Activated CD8-positive, alpha-beta memory T cell treated with anti-CD3 and anti-CD28 coated beads, Interleukin-2, amount 10 ng/mL, durations not matched to agents 7 days and 5 days (primary cell): ENCODE data around the gene MAP2K3. TPM values are rescaled to one million over a fixed set of nuclear protein-coding genes. Genes with fewer than 3 reads are reported as not detected.

ENCODE experiments used
- ATAC-seq: fragments of 150-1000 bp; cut with Tn5 transposase; one replicate; pipeline ENCODE4 v1.10.0; 2021; ENCODE audit warnings: moderate library complexity
- CTCF ChIA-PET: fragments of 350-600 bp; sonication (Branson Sonifier 250); formaldehyde crosslinking; loops from one replicate; lab custom pipeline; 2021; ENCODE audit warnings: antibody characterized with exemption; lab: Charles Lee
- DNase-seq: peaks from one replicate; pipeline ENCODE4 v3.0.0-alpha.2; 2020
- H3K27ac Mint-ChIP-seq: one replicate; pipeline ENCODE4 v1.8.0; 2021; ENCODE audit warnings: mild to moderate bottlenecking, mixed read lengths
- H3K27me3 Mint-ChIP-seq: one replicate; pipeline ENCODE4 v1.8.0; 2021; ENCODE audit warnings: mixed read lengths
- H3K36me3 Mint-ChIP-seq: one replicate; pipeline ENCODE4 v1.8.0; 2021; ENCODE audit warnings: mild to moderate bottlenecking, mixed read lengths
- H3K4me1 Mint-ChIP-seq: one replicate; pipeline ENCODE4 v1.8.0; 2021; ENCODE audit warnings: mixed read lengths
- H3K4me3 Mint-ChIP-seq: one replicate; pipeline ENCODE4 v1.8.0; 2021; ENCODE audit warnings: mild to moderate bottlenecking, moderate library complexity, mixed read lengths
- H3K9me3 Mint-ChIP-seq: one replicate; pipeline ENCODE4 v1.8.0; 2022; ENCODE audit warnings: low read depth, mixed read lengths
- total RNA-seq, 2 experiments: library from RNA; stranded (reverse); gene quantifications; one replicate each; pipeline ENCODE4 v1.2.3, GENCODE V29; 2021

The MAP2K3 gene
- total RNA-seq, 2 experiments from 2014 or later, result 65.5 to 97.3 TPM

DNA sequence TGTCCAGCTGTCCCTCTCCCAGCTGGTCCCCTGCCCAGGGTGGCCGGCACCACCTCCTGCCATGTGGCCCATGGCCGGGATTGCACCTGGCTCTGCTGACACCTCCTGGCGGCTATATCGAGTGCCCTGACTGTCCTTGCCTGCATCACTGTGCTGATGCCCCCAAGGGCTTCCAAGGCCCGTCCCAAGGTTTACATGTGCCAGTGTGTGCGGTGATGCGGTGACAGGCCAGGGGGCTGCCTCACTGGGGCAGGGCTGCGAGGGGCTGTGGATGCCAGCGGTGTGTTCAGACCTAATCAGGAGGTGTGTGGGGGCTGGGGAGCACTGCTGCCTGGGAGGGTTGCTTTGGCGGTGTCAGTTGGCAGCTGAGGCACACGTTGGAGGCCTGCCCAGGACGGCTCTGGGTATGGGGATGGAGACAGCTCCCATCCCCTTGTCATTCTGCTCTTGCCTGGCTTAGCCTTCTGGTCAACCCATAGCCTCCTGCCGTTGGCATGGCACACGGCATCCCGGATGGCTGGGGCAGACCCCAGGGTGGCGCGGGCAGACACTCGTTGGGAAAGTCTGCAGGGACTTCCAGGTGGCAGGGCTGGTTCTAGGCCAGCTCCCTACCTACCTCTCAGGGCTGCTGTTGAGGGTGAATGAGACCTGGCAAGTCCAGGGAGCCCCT, 5.5 kb downstream of the MAP2K3 start:
- no peak overlapping the region for H3K4me3 Mint-ChIP-seq
- no peaks in the 10 kb centered on the region for H3K9me3 Mint-ChIP-seq
- DNase-seq, result no peak
- H3K27ac Mint-ChIP-seq, result no peak overlapping the region
- H3K4me1 Mint-ChIP-seq, result peaks cover 38% of the 10 kb centered on the region
- peaks cover 8% of the 10 kb centered on the region for H3K36me3 Mint-ChIP-seq
- no peaks in the 10 kb centered on the region for H3K27me3 Mint-ChIP-seq
- ATAC-seq, result no peak
- CTCF ChIA-PET, result interaction anchor here (1.2 to 1.3 kb wide), 2 partner anchors 10 to 221 kb away, joined by 3 to 5 read pairs; no protein-coding TSS in a partner anchor

DNA sequence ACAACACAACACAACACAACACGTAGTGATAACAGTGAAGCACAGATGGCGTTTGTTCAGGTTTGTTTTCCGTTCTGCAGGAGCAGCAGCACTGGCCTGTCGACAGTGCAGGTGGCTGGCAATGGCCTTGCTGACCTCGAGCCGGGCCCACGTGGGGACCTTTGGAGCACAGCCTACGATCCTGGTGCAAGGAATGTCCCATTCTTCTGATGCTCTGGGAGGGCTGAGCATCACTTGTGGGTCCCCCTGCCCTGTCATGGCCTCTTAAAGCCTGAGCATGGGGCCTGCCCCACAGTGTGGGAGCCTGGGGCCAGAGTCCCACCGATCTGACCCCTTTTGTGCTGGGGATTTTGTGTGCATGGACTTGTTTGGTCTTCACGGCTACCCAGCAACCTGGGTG, 6.8 kb downstream of the MAP2K3 start:
- ATAC-seq, result no peak
- H3K4me1 Mint-ChIP-seq, result peaks cover 34% of the 10 kb centered on the region
- peaks cover 4% of the 10 kb centered on the region for H3K36me3 Mint-ChIP-seq
- no peaks in the 10 kb centered on the region for H3K9me3 Mint-ChIP-seq
- no peak overlapping the region for H3K4me3 Mint-ChIP-seq
- DNase-seq, result no peak
- CTCF ChIA-PET, result no interaction called here
- no peaks in the 10 kb centered on the region for H3K27me3 Mint-ChIP-seq
- H3K27ac Mint-ChIP-seq, result no peak overlapping the region

DNA sequence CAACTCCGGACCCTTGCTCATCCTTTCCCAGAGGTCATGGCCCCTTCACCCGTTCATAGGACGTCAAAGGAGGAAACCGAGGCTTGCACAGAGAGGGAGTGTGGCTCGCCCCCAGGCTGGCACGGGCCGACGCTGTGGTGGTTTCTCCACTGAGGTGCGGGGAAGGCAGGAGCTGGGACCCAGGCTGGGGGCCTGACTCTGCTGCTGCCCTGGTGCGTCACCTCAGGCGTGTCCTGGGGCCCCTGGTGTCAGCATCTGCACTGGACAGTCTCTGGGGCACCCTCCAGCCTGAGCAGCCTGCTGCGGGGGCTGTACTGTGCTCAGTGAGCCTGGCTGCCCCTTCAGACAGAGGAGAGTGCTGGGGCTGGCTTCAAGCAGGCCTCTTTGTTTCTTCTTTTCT, 7.4 kb downstream of the MAP2K3 start:
- Mint-ChIP-seq H3K4me1 (peaks cover 29% of the 10 kb centered on the region), H3K36me3 (peaks cover 4% of the 10 kb centered on the region), H3K27me3 (no peaks in the 10 kb centered on the region), H3K27ac (no peak overlapping the region), H3K9me3 (no peaks in the 10 kb centered on the region), H3K4me3 (no peak overlapping the region)
- CTCF ChIA-PET, result no interaction called here
- ATAC-seq, result no peak
- no peak for DNase-seq

DNA sequence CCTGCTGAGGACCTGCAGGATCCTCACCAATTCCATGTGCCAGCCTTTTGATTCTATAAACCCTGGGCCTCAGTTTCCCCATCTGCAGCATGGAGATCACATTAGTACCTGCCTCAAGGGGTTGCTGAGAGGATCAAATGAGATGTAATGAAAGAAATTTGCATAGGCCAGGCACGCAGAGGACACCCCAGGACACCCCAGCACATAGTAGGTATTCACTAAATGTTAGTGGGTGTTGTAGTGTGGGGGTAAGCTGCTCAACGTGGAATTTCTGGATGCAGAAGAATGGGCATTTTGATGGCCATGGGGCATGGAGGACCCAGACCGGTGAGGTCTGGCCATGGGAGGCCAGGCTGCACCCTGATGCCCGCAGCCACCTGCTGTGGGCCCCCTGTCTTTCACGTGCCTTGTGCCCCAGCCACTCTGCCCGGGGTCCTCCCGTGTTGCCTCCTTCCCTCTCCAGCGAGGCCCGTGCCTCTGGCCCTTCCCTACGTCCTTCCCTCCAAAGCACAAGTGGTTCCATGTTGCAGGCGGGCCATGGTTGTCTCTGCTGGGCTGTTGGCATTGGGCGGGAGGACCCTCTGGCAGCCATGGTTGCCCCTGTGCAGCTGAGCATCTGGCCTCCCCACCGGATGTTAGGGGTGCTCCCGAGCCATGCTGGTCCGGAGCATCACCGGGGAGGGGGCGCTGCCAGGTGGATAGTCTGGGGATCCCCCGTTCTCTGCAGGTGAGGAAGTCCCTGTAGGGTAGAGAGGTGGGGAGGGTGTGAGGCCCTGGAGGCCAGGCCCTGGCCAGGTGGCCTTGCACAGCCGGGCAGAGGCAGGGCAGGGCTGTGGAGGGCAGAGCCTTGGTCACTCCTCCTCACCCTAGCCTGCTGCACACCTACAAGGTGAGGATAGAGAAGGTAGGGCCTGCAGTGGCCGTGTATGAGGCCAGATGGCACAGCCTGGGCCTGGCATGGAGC, 8.6 kb downstream of the MAP2K3 start:
- Mint-ChIP-seq H3K27me3 (no peaks in the 10 kb centered on the region), H3K27ac (no peak overlapping the region), H3K4me3 (no peak overlapping the region), H3K4me1 (peaks cover 16% of the 10 kb centered on the region), H3K9me3 (no peaks in the 10 kb centered on the region), H3K36me3 (peaks cover 3% of the 10 kb centered on the region)
- no peak for DNase-seq
- no peak for ATAC-seq
- CTCF ChIA-PET, result no interaction called here

DNA sequence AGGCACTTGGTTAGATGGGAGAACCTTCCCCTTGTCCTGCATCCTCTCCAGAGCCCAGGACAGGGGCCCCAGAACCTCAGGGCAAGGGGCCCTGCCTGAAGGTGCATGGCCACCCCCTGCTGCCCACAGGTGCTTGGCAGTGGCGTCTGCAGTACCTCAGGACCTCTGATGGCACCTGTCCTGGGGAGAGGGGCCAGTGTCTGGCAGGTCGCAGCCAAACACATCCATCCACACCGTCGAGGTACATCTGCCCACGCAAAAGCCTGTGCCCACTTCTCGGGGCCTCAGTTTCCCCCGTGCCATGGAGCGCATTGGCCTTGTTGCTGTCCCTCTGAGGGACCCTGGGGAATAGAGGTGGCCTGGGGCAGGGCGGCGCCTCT, 9.3 kb downstream of the MAP2K3 start:
- no peak overlapping the region for H3K4me3 Mint-ChIP-seq
- ATAC-seq, result no peak
- peaks cover 3% of the 10 kb centered on the region for H3K36me3 Mint-ChIP-seq
- CTCF ChIA-PET, result no interaction called here
- no peak overlapping the region for H3K27ac Mint-ChIP-seq
- H3K27me3 Mint-ChIP-seq, result no peaks in the 10 kb centered on the region
- no peak for DNase-seq
- H3K9me3 Mint-ChIP-seq, result no peaks in the 10 kb centered on the region
- H3K4me1 Mint-ChIP-seq, result peaks cover 9% of the 10 kb centered on the region

DNA sequence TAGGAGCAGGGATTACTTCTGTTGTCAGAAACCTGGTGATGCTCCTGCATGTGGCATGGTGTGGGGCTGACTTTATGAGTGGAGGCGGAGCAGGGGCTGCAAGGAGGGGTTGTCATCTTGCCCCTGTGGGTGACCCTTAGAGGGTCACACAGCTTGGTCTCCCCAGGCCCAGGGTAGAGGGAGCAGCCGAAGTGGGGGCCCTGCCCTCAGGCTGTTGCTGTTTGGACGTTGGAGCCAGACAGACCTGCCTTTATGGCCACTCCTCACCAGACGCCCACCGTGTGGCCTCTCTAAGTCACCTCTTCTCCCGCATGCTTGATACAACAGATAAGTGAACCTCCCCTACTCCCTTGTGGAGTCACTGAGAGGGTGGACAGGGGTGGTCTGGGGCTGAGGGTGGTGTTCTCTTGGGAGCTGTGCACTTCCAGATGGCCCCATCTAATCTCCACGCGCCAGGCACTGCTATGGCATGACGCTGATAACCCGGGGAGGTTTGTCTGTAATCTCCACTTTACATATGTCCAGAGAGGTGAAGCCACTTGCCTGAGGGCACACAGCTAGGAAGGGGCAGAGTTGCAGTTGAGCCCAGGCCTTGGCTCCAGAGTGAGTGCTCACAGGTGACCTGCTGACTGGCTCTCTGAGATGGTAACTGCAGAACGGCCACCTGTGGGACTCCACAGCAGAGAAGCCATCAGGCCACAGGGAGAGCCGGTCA, 10.0 kb downstream of the MAP2K3 start:
- no peak overlapping the region for H3K4me3 Mint-ChIP-seq
- CTCF ChIA-PET, result no interaction called here
- ATAC-seq (no peak), DNase-seq (no peak)
- peaks cover 6% of the 10 kb centered on the region for H3K4me1 Mint-ChIP-seq
- peaks cover 5% of the 10 kb centered on the region for H3K36me3 Mint-ChIP-seq
- H3K27me3 Mint-ChIP-seq, result no peaks in the 10 kb centered on the region
- H3K9me3 Mint-ChIP-seq, result no peaks in the 10 kb centered on the region
- H3K27ac Mint-ChIP-seq, result no peak overlapping the region

DNA sequence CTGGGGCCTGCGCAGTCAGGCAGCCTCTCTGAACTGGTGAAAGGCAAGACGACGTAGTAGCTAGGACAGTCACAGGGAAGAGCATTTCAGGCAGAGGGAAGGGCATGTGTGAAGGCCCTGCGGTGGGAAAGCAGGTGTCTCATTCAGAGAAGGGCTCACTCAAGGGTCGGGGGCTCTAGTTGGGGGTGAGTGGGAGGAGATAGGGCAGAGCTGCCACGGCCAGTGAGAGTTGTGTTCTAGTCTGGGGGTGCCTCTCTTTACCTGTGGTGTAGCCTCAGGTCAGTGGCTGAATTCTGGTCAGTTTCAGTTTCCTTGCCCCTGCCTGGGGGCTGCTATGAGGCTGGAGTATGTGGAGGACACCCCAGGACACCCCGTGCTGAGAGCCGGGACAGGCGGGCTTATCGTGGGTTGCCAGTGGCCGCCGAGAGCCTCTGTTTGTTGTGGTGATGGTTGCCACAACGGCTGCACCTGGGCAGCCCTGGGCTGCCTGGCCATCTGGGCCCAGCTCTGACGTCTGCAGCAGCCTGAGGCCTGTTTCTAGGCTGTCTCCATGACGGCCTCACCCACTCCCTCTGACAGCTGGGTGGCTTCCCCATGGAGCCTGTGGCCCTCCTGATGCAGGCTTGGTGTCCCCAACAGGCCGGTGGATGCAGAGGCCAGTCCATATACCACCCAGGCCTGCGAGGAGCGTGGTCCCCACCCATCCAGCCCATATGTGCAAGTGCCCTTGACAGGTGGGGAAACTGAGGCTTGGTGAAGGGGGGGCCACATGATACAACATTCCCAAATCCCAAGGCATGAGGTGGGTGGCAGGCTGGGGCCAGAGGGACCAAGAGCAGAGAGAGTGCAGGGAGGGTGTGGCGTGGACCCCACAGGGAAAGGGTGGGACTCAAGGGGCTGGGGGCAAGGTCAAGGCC, 10.8 kb downstream of the MAP2K3 start:
- no peak overlapping the region for H3K4me3 Mint-ChIP-seq
- no peaks in the 10 kb centered on the region for H3K9me3 Mint-ChIP-seq
- H3K4me1 Mint-ChIP-seq, result peaks cover 3% of the 10 kb centered on the region
- peaks cover 7% of the 10 kb centered on the region for H3K36me3 Mint-ChIP-seq
- no peak for DNase-seq
- H3K27me3 Mint-ChIP-seq, result no peaks in the 10 kb centered on the region
- no peak overlapping the region for H3K27ac Mint-ChIP-seq
- CTCF ChIA-PET, result interaction anchor here (0.7 kb wide), 1 partner anchor 15 kb away, joined by 4 read pairs; no protein-coding TSS in a partner anchor
- no peak for ATAC-seq

DNA sequence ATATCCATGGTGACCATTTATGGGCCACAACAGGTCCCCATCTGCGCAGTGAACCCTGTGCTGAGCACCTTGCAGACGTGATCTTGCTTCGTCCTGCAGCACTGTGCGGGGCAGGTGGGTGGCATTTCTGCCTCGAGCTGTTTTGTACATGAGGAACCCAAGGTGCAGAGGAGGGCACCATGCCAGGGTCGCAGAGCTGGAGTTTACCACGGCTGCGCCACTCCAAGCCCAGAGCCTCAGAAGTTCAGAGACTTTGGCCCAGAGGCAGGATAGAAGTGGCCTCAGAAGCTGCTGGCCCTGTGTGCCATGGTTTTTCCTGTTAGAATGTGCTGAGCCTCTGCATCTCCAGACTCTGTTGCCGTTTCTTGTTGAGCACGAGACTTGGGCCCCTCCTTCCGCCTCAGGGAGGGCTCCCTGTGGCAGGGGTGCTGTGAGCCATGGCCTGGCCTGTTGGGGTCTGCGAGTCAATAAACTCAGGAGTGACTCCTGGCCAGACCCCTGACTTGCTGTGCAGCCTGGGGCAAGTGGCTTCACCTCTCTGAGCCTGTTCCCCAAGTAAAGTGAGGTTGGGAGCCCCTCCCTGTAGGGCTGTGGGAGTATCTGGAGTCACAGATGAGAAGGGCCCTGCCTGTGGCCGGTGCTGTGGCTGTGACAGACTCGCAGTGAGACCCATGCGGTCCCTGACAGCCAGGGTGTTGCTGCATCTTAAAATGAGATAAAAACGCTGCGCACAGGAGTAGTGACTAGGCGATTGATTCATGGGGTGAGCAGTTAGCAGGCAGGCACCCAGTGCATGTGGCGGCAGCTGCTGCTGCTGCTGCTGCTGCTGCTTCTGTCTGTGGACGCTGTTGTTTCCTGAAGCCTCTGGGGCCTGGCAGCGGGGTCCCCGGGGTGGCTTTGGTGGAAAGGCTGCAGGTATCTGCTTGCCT, 11.8 kb downstream of the MAP2K3 start:
- no peaks in the 10 kb centered on the region for H3K4me1 Mint-ChIP-seq
- CTCF ChIA-PET, result interaction anchor here (0.7 kb wide), 1 partner anchor 16 kb away, joined by 4 read pairs; no protein-coding TSS in a partner anchor
- ATAC-seq, result no peak
- H3K4me3 Mint-ChIP-seq, result no peak overlapping the region
- H3K27me3 Mint-ChIP-seq, result no peaks in the 10 kb centered on the region
- no peak overlapping the region for H3K27ac Mint-ChIP-seq
- no peaks in the 10 kb centered on the region for H3K9me3 Mint-ChIP-seq
- peaks cover 10% of the 10 kb centered on the region for H3K36me3 Mint-ChIP-seq
- DNase-seq, result no peak

DNA sequence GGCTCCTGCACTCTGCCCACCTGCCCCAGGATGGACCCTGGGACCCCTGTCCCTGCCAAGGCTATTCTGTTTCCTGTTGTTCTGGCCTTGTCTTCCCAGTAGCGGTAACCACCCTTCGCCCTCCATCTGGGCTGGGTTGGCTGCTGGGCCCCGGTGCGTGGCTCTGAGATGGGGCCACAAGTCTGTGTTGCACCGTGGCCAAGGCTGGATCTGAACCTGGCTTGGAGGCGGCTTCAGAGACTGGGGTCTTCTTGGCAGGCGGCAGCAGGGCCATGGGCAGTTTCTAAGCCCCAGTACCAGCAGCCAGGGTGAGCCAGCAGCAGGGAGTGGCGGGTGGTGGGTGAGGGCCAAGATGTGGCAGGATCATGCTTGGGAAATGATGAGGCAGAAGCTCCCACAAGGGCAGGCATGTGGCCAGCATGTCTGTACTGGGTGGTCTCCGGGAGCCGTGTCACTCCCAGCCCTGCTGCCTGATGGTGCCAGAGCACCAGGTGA, 12.6 kb downstream of the MAP2K3 start:
- Mint-ChIP-seq H3K27me3 (no peaks in the 10 kb centered on the region), H3K4me3 (no peak overlapping the region), H3K4me1 (no peaks in the 10 kb centered on the region), H3K27ac (no peak overlapping the region), H3K9me3 (no peaks in the 10 kb centered on the region), H3K36me3 (peaks cover 13% of the 10 kb centered on the region)
- ATAC-seq (no peak), DNase-seq (no peak)
- CTCF ChIA-PET, result no interaction called here

DNA sequence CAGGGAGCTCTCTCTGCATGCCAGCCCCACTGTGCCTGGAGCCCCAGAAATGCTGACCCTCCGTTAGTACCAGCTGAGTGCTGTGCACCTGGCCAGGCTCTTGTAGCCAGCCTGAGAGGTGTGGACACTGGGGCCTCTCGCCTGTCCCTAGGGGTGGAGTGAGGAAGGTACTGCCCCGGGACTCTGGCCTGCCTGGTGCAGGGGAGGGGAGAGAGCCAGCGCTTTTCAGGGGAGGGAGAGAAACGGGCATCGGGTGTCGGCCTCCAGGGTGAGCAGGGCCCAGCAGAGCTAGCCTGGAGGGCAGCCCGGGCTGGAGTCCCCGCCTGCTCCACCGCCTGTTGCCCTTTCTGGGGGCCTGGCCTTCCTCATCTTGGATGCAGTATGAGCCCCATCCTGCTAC, 13.1 kb downstream of the MAP2K3 start:
- no peak for DNase-seq
- Mint-ChIP-seq H3K9me3 (no peaks in the 10 kb centered on the region), H3K4me3 (no peak overlapping the region), H3K4me1 (no peaks in the 10 kb centered on the region), H3K27me3 (no peaks in the 10 kb centered on the region), H3K36me3 (peaks cover 11% of the 10 kb centered on the region), H3K27ac (no peak overlapping the region)
- CTCF ChIA-PET, result no interaction called here
- ATAC-seq, result no peak

DNA sequence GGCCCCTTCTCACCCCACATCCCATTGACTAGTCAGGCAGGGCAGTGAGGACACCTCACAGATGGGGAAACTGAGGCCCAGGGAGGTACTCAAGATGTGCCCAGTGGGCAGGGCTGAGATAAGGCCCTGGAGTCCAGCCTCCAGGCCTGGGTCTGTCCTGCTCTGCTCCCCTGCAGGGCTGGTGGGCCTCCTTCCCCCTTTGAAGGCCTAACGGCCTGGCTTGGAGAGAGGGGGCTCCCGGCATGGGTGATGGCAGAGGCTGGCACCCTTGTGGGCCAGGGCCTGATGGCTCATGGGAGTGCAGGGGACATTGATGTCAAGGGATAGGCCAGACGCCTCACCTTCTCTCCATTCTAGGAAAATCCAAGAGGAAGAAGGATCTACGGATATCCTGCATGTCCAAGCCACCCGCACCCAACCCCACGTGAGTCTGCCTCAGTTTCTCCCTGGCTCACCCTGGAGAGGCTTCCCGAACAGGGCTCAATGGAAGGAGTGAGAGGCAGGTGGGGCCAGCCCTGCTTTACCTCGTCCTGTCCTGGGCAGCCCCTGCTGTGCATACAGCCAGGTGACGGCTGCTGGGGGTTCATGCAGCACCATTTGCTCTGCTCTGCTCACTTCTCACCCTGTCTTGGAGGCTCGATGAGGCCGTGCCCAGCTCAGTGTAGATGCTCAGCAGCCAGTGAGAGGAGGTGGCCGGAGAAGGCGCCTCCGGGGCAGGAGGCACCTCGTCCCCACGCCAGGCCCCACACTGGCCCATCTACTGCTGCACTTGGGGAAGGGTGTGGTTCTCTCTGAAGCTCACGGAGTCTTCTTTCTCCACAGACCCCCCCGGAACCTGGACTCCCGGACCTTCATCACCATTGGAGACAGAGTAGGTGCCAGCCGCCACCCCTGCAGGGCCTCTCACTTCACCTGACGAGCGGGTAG, 13.8 kb downstream of the MAP2K3 start:
- DNase-seq (no peak), ATAC-seq (no peak)
- Mint-ChIP-seq H3K4me1 (no peaks in the 10 kb centered on the region), H3K9me3 (no peaks in the 10 kb centered on the region), H3K27me3 (no peaks in the 10 kb centered on the region), H3K27ac (no peak overlapping the region), H3K36me3 (peaks cover 14% of the 10 kb centered on the region), H3K4me3 (no peak overlapping the region)
- CTCF ChIA-PET, result no interaction called here
